GM12875 (cell line): ENCODE data around the gene PARP12.
A peak's percentile ranks its signal among the peaks of the same experiment; 100 is the strongest.

Experiments used
- H3K4me3 ChIP-seq: one replicate; pipeline ENCODE4 v1.5.1; 2011; ENCODE audit warnings: low read depth, low read length, control low read depth
- TF ChIP-seq, protein P1 (sequence below): IDR thresholded peaks from 2 replicates; pipeline ENCODE4 v1.5.1; 2011; ENCODE audit warnings: low read depth, mild to moderate bottlenecking, control low read depth, inconsistent platforms, low read length, moderate library complexity, borderline replicate concordance; ENCODE audit not compliant: insufficient read depth

Gene PARP12

DNA sequence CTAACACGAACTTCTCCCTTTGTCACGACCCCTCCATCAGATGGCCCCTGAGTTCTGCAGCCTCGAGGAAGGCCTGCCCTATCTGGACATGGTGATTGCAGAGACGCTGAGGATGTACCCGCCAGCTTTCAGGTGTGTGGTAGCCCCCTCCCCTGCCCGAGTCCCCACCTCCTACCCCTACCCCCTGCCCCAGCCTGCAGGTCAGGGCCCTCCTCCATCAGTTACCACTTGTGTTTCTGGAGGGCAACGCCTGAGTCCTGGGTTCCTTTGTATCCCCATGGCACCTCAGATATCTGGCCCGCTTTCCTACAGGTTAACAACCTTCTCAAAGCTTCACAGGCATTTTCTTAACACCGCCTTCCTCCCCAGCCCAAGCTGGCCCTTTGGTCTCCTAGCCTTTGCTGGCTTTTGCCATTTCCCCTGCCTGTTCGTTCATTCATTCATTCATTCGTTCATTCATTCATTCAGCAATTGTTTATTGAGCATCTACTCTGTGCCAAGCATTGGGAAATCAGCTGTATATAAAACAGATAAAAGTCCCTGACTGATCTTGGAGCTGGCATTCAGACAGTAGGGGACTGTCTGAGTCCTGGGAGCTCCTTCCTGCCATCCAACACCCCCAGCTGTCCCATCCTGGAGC lies 55.6 kb downstream of the PARP12 start:
- TF ChIP-seq, protein P1, sequence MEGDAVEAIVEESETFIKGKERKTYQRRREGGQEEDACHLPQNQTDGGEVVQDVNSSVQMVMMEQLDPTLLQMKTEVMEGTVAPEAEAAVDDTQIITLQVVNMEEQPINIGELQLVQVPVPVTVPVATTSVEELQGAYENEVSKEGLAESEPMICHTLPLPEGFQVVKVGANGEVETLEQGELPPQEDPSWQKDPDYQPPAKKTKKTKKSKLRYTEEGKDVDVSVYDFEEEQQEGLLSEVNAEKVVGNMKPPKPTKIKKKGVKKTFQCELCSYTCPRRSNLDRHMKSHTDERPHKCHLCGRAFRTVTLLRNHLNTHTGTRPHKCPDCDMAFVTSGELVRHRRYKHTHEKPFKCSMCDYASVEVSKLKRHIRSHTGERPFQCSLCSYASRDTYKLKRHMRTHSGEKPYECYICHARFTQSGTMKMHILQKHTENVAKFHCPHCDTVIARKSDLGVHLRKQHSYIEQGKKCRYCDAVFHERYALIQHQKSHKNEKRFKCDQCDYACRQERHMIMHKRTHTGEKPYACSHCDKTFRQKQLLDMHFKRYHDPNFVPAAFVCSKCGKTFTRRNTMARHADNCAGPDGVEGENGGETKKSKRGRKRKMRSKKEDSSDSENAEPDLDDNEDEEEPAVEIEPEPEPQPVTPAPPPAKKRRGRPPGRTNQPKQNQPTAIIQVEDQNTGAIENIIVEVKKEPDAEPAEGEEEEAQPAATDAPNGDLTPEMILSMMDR = no peak

DNA sequence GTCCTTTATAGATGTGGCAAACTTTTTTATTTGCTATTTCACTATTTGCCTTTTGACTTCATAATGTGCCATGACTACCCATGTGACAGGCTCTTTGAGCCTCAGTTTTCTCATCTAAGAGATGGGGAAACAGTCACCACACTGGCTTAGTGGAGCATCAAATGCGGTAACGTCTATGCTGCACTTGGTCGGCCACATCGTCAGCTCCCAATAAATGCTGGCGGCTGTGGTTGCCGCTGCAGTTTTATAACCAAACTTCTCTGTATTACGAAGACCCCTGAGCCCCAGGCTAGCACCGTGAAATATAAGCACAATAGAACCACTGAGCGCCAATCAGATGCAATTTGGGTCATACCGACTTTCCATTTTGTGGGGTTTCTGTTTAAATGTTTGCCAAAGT lies 56.2 kb downstream of the PARP12 start:
- TF ChIP-seq, protein P1 = no peak
- H3K4me3 ChIP-seq = no peak overlapping the region

More for the DNA sequence above, 55.6 kb downstream of the PARP12 start:
- no peak overlapping the region for H3K4me3 ChIP-seq

DNA sequence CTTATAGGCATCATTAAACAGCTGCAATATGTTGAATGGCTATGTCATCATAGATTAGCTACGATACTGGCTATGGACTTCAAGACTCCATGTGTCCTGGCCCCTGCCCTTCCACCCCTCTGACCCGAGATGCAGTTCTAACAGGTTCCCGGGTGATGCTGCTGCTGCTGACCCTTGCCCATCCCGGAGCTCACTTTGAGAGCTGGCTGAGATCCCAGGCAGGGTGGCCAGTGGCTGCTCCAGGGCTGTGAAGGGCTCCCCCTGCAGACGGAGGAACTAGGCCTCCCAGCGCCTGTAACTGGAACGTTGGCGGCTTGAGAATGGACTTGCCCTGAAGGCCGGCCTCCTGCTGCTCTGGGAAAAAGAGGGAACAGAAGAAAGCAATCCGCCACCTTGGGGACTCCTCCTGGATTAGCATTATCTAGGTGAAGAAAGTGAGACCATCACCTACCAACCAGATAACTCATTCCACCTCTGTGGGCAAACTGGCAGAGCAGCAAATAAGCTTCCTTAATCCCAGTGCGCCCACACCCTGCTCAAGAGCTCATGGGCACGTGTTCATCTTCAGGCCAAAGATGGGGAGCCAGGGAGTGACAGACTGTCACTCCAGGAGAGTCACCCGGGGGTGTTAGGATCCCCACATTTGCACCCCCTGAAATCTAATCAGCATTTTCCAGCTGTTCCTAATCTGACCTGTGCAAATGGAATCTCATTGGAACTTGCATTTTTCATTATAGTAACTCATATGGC lies 56.8 kb downstream of the PARP12 start:
- TF ChIP-seq, protein P1 = peak; percentile 15; the same call in 1 of the 2 replicates
- H3K4me3 ChIP-seq = no peak overlapping the region

DNA sequence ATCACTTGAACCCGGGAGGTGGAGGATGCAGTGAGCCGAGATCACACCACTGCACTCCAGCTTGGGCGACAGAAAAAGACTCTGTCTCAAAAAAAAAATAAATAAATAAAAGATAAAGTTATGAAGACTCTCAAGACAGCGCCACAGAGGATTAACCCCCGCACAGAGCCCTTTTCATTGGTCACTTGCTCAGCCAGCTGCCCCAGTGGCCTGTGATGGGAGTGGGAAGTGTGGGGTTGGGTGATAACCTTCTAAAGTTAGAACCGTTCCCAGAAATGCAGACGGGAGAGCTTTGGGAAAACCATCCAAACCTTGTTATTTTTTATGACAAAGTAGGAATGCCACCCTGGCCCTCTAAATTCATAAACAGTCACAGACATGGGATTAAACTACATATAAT lies 57.4 kb downstream of the PARP12 start:
- no peak overlapping the region for H3K4me3 ChIP-seq
- TF ChIP-seq, protein P1 = no peak

DNA sequence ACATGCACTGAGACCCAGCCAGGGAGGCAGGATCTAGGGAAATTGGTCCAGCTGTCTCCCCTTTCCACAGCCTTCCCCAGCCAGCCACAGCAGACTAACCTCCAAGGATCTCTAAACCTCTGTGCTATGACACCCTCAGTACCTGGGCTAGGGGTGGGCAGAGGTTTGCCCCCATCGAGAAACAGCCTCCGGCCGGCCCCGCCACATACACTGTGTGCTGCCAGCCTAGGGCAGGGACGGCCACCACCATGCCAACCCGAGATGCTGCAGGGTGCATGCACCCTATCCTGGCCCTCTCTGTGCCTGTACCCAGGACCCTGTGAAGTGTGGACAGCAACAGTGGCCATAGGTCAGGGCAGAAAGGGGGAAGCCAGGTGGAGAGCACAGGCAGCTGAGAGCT lies 58.1 kb downstream of the PARP12 start:
- H3K4me3 ChIP-seq = no peak overlapping the region
- TF ChIP-seq, protein P1 = no peak

DNA sequence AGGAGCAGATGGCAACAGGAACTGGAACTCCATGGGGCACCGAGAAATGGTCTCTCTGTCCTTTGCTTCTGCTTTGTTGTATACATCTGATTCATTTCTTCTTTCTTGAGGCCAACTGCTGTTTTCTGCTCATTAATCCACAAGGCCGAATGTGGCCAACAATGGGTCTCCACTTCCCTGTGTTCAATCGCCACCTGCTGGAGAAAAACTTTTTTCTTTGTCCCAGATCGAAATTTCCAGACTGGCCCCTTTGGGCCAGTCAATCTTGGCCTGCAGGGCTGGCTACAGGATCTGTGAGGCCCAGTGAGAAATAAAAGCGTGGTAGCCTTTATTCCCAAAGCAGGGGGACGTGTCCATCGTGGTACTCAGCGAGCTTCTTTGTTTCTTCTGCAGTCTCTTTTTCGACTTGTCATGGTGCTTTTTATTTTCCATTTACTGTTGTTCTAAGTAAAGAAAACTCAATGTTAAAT lies 58.8 kb downstream of the PARP12 start:
- no peak overlapping the region for H3K4me3 ChIP-seq
- TF ChIP-seq, protein P1 = peak; percentile 47
